ENCODE data around the gene CDK2.

DNA sequence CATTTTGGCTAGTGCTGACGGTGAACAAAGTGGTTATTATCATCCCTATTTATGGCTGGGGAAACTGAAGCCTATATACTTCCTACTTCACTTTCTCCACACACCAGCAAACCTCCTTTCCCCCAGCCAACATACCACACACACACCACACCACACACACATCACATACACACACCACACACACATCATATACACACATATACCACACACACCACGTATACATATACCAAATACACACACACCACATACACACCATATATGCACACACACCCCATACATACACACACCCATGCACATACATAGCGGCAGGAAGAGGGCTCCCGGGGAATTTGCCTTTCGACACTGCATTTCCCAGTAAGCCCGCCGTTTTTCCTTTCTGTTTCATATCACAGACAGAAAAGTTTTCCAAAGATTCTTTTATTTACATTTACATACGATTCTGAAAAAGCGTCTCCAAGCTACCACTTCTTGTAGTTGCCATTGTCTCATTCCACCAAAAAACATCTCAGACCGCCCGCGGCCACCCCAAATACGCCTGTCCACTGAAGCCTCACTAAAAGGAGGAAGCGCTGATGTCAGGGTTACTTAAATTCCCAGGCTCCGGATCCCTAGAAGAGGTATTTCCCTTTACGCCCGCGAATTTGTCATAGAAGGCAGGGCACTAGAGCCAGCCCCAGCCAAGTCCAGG, 6.4 kb downstream of the CDK2 start:
- TF ChIP-seq, protein P1, sequence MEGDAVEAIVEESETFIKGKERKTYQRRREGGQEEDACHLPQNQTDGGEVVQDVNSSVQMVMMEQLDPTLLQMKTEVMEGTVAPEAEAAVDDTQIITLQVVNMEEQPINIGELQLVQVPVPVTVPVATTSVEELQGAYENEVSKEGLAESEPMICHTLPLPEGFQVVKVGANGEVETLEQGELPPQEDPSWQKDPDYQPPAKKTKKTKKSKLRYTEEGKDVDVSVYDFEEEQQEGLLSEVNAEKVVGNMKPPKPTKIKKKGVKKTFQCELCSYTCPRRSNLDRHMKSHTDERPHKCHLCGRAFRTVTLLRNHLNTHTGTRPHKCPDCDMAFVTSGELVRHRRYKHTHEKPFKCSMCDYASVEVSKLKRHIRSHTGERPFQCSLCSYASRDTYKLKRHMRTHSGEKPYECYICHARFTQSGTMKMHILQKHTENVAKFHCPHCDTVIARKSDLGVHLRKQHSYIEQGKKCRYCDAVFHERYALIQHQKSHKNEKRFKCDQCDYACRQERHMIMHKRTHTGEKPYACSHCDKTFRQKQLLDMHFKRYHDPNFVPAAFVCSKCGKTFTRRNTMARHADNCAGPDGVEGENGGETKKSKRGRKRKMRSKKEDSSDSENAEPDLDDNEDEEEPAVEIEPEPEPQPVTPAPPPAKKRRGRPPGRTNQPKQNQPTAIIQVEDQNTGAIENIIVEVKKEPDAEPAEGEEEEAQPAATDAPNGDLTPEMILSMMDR (IDR thresholded peaks at IDR 0.05), result no peak
- TF ChIP-seq POLR2AphosphoS5 (IDR thresholded peaks at IDR 0.05) (peak; percentile 50 to 92 (median 80)), POLR2A (IDR thresholded peaks at IDR 0.05) (peak in 2 of 4 donors; percentile 39 to 69), EP300 (IDR thresholded peaks at IDR 0.05) (no peak)

All from stomach (tissue), 4 donors.